GM19025 (cell line): Measurements from ENCODE around the gene ATAD3B.
"Not testable (repeated sequence)": the region's sequence is repeated elsewhere in the genome, so short reads cannot be mapped to it uniquely, and the experiment has no call there.

Experiments used
- ATAC-seq: cut with Tn5 transposase; IDR thresholded peaks from one replicate; pipeline ENCODE4 v1.9.1; 2021; ENCODE audit warnings: mild to moderate bottlenecking, low read depth, moderate library complexity; ENCODE audit not compliant: unreplicated experiment

Gene ATAD3B

DNA sequence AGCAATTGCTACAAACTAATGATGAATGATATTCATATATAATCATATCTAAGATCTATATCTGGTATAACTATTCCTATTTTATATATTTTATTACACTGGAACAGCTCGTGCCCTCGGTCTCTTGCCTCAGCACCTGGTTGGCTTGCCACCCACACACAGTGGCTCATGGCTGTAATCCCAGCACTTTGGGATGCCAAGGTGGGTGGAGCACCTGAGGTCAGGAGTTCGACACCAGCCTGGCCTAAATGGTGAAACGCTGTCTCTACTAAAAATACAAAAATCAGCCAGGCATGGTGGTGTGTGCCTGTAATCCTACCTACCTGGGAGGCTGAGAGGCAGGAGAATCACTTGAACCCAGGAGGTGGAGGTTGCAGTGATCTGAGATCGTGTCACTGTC is 34.2 kb downstream of the ATAD3B start:
- not testable (repeated sequence) for ATAC-seq

DNA sequence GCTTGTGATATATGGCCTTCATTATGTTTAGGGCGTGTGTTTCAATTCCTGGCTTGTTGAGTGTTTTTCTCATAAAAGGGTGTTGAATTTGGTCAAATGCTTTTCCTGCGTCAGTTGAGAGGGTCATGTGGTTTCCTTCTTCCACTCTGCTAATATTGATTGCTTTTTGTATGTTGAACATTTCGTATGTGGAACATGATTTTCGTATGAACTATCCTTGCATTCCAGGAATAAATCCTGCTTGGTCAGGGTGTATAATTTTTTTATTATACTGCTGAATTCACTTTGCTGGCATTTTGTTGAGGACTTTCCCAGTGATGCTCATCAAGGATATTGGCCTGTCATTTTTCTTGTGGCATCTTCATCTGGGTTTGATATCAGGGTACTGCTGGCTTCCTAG is 35.7 kb downstream of the ATAD3B start:
- no peak for ATAC-seq

DNA sequence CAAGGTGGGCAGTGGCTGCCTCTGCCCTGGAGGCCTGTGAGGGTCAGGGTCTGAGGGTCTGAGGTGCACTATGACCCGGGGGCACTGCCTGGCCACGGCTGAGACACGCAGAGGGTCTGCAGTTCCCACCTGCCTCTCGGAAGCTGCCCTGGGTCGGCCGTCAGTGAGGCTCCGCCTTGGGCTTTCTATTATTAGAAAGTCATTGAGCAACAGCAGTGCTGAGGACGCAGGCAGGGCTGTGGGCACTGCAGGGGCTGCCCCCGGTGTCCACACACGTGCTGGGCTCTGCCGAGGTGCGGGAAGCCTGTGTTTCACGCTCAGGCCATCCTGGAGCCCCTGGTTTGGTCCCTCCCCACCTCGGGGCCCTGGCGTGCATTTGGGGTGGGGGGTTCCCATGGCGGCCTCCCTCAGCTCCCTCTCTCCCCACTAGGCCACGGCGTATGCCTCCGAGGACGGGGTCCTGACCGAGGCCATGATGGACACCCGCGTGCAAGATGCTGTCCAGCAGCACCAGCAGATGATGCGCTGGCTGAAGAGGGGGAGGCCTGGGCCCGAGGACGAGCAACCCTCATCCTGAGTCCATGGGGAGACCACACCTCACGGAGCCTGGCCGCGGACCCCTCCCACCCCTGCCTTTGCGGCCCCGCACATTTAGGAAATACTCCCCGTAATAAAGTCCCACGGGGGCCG is 37.4 kb downstream of the ATAD3B start:
- not testable (repeated sequence) for ATAC-seq

DNA sequence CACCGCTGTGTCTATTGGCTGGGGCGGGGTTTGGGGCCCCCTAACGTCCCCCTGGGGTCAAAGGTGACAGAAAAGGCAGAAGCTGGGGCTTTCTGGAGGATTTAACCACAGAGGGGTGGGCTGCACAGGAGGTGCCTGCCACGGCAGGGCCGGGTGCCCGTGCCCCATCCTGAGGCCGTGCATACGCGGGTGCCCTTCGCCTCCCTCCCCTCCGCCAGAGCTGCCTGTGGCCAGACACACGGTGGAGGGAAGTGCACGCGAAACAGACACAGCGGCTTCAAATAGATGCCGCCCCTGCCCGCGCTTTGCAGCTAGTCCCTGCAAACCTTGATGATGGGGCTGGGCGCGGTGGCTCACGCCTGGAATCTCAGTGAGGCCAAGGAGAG is 37.9 kb downstream of the ATAD3B start:
- ATAC-seq: not testable (repeated sequence)

DNA sequence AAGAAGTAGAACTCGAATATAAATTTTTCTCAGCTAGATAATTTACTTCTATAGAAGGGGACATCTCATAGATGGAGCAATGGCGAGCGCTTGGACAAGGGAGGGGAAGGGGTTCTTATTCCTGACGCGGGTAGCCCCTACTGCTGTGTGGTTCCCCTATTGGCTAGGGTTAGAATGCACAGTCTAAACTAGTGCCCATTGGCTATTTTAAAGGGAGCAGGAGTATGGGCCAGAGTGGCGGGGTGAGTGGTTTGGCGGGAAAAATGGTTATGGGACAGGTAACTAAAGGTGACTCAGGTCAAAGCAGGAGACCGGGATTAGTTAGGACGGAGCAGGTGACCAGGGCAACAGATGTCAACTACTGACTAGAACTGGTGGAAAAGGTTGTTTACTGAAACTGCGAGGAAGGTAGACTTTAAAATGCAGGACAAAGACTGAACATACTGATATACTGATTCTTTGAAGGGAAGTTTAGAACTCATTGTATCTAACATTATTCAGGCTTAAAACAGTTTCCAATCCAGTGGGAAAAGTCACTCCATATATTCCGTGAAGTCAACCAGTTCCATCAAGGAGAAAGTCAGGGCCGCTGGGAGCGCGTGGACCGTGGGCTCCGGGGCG is 39.5 kb downstream of the ATAD3B start:
- no peak for ATAC-seq

DNA sequence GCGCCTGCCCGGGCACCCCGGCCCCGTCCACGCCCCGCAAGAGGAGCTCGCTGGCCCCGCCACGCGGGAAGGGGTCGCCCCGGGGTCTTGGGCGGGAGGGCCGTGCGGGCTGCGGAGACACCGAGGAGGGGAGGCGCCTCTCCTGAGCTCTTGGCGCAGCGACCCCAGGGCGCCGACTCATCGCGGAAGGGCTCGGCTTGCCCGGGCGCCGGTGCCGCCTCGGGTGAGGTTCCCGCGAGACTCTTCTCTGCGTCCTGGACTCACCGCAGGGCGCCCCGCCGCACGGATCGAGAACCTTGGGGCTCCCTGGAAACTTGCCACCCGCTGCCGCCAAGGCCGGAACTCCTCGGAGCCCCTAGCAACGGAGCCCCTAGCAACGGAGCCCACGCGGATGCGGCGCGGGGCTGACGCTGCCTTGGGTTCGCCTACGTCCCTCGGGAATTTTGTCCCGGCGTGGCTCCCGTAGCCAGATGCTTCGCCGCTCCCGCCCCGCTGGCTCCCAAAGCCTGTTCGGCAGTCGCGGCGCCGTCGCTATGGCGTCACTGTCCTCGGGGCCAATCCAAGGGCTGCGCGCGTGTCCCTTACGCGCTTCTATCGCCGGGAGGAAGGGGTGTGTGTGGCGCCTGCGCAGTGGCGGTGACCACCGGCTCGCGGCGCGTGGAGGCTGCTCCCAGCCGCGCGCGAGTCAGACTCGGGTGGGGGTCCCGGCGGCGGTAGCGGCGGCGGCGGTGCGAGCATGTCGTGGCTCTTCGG is 40.1 kb downstream of the ATAD3B start, which contains the start of gene ATAD3A:
TSS of gene ATAD3A (plus strand) at position 630 of the 753 bp plus-strand sequence. CDS start at position 737, 107 bp downstream.
- peak; percentile 86 for ATAC-seq

DNA sequence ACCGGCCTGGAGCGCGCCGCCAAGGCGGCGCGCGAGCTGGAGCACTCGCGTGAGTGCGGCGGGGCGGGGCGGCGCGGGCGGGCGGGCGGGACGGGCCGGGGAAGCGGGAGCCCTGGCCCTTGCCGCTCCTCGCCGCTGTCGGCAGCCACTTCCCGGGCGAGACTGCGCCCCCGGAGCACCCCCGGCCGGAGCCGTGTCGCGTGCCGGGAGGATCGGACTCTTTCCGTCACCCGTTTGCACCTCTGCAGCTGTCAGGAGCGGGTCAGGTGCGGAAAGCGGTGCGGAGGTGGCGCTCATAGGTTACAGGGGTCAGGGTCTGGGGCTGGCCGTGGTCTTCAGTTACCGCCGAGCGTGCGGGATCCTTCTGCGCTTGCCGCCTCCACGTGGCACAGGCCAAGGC is 40.9 kb downstream of the ATAD3B start:
- peak; percentile 3 for ATAC-seq

DNA sequence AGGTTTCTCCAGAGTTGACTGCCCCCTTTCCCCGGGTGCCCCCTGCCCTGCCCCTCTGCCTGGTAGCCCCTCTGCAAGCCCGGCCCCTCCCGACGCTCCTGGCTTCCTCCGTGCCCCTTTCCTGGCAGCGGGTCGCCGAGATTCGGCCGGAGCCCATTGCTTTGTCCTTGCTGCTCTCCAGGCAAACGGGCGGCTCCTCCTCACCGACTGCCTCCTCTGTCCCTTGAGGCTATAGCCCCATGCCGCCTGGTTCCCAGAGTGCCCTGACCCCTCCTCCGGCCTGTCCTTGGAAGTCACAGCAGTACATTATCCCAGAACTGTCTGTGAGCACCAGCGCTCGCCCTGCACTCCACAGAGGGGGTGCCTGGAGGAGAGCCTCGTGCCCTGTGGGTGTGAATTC is 42.1 kb downstream of the ATAD3B start:
- not testable (repeated sequence) for ATAC-seq

DNA sequence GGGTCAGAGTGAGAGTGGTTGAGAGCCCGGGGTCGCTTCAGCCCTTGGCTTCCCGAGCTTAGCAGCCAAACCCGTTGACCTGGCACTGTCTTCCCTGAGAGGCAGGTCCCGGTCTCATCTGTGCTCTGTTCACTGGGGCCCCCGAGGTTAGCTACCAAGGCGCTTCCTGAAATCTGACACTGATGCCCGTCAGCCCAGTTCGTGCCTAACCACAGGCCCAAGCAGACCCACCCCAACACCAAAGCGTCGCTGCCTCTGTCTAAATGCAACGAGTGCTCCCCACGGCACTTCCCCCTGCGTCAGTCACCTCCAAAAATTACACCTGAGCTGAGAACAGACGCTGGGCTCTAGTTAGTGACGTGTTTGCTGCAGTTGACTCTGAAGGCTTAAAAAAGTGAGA is 42.8 kb downstream of the ATAD3B start:
- not testable (repeated sequence) for ATAC-seq

DNA sequence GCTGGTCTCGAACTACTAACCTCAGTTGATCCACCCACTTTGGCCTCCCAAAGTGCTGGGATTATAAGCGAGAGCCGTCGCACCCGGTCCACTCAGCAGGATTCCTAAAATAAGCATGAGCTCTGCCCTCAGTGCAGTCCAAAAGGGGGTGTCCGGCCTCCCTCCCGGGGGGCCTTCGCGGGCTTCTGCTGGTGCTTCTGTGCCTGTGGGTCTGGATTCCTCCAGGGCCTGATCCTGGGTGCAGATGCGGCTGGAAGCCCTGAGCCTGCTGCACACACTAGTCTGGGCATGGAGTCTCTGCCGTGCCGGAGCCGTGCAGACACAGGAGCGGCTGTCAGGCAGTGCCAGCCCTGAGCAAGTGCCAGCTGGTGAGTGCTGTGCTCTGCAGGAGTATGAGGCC is 45.4 kb downstream of the ATAD3B start:
- ATAC-seq: not testable (repeated sequence)

DNA sequence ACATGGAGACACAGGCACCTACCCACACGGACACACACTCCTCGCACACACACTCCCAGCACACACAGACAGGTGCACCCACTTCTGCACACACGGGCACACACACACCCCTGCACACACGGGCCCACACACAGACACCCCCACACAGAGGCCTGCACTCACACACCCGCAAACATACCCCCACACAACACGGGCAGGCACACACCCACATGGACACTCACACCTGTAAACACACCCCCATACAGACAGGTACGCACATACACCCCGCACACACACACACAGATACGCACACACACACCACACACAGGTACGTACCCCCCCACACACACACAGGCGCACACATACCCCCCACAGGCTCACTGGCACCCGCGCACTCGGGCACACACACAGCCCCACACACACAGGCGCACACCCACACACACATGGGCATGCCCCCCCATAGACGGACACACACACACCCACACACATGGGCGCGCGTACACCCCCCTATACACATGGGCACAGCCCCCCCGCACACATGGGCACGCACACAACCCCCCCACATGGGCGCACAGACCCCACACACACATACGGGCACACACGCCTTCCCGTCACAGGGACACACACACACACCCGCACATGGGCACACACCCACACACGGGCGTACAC is 46.5 kb downstream of the ATAD3B start:
- no peak for ATAC-seq

DNA sequence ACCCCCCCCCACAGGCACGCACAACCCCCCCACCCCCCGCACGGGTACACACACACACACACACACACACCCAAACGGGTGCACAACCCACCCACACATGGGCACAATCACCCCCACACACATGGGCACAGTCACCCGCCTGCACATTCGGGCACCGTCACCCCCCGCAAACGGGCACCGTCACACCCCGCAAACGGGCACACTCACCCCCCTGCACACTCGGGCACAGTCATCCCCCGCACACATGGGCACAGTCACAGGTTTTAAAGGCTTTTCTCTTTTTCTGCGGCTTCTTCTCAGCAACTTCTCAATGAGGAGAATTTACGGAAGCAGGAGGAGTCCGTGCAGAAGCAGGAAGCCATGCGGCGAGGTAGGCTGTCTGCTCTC is 47.0 kb downstream of the ATAD3B start:
- not testable (repeated sequence) for ATAC-seq

DNA sequence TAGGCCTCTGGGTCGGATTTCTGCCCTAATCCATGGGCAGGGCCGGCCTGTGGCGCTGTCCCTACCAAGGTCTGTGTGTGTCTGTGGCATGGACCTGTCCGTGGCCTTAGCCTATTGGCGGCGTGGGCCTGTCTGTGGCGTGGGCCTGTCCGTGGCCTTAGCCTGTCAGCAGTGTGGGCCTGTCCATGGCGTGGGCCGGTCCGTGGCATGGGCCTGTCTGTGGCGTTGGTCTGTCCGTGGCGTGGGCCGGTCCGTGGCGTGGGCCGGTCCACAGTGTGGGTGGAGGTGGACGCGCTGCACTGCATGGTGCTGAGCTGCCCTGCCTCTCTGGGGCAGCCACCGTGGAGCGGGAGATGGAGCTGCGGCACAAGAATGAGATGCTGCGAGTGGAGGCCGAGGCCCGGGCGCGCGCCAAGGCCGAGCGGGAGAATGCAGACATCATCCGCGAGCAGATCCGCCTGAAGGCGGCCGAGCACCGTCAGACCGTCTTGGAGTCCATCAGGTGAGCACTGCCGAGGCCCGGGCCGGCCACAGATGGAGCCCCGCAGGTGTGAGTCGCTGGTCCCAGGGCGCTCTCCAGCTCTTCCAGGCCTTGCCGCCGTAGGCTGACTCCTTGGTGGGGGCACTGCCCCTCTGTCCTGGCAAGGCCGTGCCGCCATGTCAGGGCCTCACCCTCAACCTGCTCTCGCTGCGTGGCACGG is 48.4 kb downstream of the ATAD3B start:
- ATAC-seq: not testable (repeated sequence)

DNA sequence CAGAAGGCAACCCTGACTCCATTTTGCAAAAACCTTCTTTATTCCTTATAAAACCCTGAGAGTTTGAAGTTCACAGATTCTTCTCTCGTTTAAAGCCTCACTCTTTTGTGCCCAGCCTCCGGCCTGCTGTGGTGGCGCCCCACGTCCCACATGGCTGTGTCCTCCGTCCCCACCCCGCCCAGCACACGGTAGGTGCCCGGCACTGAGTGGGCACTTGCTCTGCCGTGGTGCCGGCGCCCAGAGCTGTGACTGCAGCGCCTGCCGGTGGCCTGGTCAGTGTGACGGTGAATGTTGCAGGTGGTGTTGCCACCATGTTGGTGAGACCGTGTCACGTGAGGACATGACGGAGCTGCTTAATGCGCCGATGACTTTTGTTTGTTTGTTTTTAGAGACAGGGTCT is 49.8 kb downstream of the ATAD3B start:
- ATAC-seq: no peak

DNA sequence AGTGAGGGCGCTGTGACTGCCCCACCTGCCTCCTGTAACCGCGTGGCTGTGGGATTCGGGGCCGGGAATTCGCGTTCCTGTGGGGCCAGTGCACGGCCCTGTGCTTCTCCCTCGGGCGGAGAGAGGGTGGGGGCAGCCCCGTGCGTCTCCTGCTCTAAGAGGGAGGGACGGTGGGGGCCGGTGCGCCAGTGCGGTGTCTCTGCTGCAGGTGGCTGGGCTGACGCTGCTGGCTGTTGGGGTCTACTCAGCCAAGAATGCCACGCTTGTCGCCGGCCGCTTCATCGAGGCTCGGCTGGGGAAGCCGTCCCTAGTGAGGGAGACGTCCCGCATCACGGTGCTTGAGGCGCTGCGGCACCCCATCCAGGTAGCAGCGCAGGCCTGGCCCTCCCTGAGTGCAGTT is 51.0 kb downstream of the ATAD3B start:
- not testable (repeated sequence) for ATAC-seq

DNA sequence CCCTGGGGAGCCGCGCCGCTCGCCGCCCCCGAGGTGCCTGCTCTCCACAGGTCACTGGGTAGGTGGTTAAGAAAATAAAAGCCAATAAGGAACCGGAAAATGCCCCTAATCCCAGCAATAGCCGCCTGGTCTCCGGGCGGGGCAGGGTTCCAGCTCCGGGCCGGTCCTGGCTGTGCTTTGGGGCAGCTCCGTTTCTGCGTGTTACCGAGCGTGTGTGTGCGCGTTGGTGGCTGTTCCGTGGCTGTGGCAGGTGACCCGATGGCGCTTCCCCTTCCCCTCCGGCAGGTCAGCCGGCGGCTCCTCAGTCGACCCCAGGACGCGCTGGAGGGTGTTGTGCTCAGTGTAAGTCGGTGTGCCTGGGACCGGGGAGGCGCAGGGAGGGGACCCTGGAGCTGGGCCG is 51.7 kb downstream of the ATAD3B start:
- not testable (repeated sequence) for ATAC-seq

DNA sequence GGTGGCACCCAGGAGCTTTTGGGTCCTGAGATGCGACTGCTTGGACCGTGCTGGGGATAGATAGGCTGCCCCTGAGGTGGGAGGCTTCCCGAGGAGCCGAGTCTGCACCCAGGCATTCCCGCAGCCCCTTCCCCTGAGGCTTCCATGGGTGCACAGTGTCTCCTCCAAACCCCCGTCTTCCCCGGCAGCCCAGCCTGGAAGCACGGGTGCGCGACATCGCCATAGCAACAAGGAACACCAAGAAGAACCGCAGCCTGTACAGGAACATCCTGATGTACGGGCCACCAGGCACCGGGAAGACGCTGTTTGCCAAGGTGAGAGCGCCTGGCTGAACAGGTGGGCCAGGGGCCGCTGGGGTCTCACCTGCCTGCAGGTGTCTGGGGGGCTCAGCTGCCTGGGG is 52.1 kb downstream of the ATAD3B start:
- ATAC-seq: not testable (repeated sequence)

DNA sequence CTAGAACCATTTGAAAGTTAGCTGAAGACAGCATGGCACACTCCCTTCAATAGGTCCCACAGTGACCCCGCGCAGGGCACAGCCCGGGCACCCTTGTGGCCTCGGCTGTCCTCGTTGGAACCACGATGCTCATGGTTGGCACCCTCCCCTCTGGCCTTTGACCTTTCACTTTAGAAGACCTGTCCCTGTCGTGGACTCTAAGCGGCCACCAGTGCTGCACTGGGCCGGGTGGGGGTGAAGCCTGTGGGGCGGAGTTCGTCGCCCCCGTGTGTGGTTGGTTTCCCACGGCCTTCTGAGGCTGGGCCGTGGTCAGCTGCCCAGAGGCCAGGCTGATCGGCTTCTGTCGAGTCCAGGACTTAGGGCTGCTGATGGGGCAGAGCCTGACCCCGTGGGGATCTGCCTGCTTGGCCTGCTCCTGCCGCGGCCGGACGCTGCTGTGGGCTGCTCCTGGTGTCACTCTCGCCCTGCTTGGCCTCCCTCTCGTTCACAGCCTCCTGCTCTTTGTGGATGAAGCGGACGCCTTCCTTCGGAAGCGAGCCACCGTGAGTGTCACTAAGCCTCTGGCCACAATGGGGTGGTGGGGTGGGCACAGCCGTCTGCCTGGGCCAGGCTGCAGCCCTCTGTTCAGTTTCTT is 53.3 kb downstream of the ATAD3B start:
- ATAC-seq: not testable (repeated sequence)

DNA sequence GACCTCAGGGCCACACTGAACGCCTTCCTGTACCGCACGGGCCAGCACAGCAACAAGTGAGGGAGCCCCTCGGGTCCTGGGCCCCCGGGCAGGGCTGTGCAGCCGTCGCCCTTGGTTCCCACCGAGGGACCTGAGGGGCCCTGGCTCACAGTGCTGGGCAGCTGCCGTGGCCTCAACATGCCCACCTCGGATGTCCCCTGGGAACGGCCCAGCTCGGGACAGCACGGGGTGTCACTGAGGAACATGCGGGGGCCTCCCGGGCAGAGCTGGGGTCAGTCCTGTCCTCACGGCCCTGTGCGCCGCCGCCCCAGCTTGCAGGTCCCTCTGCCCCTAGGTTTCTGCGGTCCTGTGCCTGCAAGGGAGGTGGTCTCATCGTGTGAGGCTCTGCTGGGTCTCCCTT is 54.9 kb downstream of the ATAD3B start:
- not testable (repeated sequence) for ATAC-seq
